Activated CD4-positive, alpha-beta T cell treated with anti-CD3 and anti-CD28 coated beads for 1 hour (primary cell): Measurements from ENCODE around the gene LRP2.
A peak's percentile ranks its signal among the peaks of the same experiment; 100 is the strongest.
"Not testable (repeated sequence)": the region's sequence is repeated elsewhere in the genome, so short reads cannot be mapped to it uniquely, and the experiment has no call there.

ENCODE experiments used
- DNase-seq: peaks from one replicate; pipeline ENCODE4 v3.0.0-alpha.2; 2020

The LRP2 gene

GRCh38 chr2:169165791-169166190 lies 196.5 kb downstream of the LRP2 start:
- DNase-seq: no peak

GRCh38 chr2:169164311-169164710 lies 198.0 kb downstream of the LRP2 start:
- DNase-seq: no peak

- no peak for DNase-seq
Measured at GRCh38 chr2:169162613-169163012, 199.7 kb downstream of the LRP2 start.

GRCh38 chr2:169160926-169161481 lies 201.3 kb downstream of the LRP2 start:
- no peak for DNase-seq

- no peak for DNase-seq
Measured at GRCh38 chr2:169159686-169160085, 202.6 kb downstream of the LRP2 start.

GRCh38 chr2:169158874-169159273 lies 203.5 kb downstream of the LRP2 start:
- no peak for DNase-seq

GRCh38 chr2:169146220-169146619 lies 216.1 kb downstream of the LRP2 start:
- no peak for DNase-seq

- DNase-seq: no peak
Measured at GRCh38 chr2:169143998-169144397, 218.3 kb downstream of the LRP2 start.

- peak; percentile 20 for DNase-seq
Measured at GRCh38 chr2:169141713-169142352, 220.5 kb downstream of the LRP2 start.

- no peak for DNase-seq
Measured at GRCh38 chr2:169139993-169140767, 222.2 kb downstream of the LRP2 start.

GRCh38 chr2:169139145-169139544 lies 223.2 kb downstream of the LRP2 start:
- DNase-seq: no peak

- no peak for DNase-seq
Measured at GRCh38 chr2:169137924-169138323, 224.4 kb downstream of the LRP2 start.

- no peak for DNase-seq
Measured at GRCh38 chr2:169136885-169137534, 225.3 kb downstream of the LRP2 start.

GRCh38 chr2:169136428-169136827 lies 225.9 kb downstream of the LRP2 start:
- DNase-seq: not testable (repeated sequence)

GRCh38 chr2:169134272-169134671 lies 228.1 kb downstream of the LRP2 start:
- DNase-seq: not testable (repeated sequence)

GRCh38 chr2:169131587-169132512 lies 230.5 kb downstream of the LRP2 start:
- no peak for DNase-seq

GRCh38 chr2:169129703-169130243 lies 232.6 kb downstream of the LRP2 start:
- DNase-seq: no peak

- no peak for DNase-seq
Measured at GRCh38 chr2:169119851-169120250, 242.5 kb downstream of the LRP2 start.

- DNase-seq: no peak
Measured at GRCh38 chr2:169119123-169119760, 243.1 kb downstream of the LRP2 start.

- no peak for DNase-seq
Measured at GRCh38 chr2:169118060-169118459, 244.3 kb downstream of the LRP2 start.

- no peak for DNase-seq
Measured at GRCh38 chr2:169116993-169117392, 245.3 kb downstream of the LRP2 start.

GRCh38 chr2:169116327-169116726 lies 246.0 kb downstream of the LRP2 start:
- no peak for DNase-seq
